T-helper 2 cell (primary cell): ENCODE measurements around the gene SPATA25.
"Not testable (repeated sequence)": the region's sequence is repeated elsewhere in the genome, so short reads cannot be mapped to it uniquely, and the experiment has no call there.

Experiments
- DNase-seq, 5 experiments: peaks; one replicate each; pipeline versions ENCODE4 v3.0.0 to v3.0.0-alpha.2; 2012 to 2022

SPATA25 gene

DNA sequence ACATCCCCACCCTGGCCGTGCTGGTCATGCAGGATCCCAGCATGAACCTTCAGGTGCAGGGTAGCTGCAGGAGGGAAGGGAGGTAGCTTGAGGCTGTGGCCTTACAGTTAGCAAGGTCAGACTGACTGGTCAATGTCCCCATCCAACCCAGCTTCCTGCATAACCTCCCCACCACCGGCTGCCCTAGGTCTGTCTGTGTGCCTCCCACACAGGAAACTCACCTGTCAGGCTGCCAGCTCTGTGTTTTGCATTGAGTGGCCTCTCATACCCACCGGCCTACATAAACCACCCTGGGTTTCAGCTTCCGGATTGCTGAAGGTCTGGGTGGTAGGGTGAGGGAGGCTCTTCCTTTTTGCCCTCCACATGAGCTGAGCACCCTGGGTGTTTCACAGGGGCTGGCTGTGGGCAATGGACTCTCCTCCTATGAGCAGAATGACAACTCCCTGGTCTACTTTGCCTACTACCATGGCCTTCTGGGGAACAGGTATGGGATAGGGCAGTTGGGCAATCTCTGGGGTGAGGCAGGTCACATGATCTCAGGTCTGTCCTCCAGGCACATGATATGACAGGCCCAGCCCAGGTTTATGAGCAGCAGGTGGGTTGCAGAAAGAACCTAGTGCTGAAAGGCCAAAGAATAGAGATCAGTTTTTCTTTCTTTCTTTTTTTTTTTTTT lies 5.5 kb upstream of the SPATA25 start:
- peak in 2 of 5 experiments; percentile 46 to 63 for DNase-seq

DNA sequence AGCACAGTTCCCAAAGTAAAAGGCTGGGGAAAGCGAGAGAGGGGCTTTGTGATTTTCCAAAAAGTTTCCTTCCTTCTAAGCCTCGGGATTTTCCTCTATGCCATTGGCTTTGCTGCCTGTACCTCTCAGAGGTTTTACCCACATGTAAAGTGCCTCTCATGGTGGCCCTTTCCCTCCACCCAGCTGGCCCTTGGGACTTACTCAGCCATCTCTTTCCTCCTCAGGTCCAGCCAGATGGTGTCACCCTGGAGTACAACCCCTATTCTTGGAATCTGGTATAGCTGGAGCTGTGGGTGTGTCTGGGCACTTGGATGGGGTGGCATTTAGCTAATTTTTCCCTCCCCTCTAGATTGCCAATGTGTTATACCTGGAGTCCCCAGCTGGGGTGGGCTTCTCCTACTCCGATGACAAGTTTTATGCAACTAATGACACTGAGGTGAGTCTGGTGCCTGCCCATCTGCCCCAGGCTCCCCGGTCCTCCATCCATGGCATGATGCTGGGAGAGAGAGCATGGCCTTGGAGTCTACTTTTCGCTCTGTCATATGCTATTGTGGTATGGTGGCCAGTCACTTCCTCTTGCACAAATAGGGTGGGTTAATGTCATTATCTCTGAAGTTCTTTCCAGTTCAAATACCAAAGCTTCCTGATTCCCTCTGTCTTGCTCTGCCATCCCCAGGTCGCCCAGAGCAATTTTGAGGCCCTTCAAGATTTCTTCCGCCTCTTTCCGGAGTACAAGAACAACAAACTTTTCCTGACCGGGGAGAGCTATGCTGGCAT lies 4.8 kb upstream of the SPATA25 start:
- no peak for DNase-seq

- peak; percentile 68 to 89 (median 79) for DNase-seq
Measured at GRCh38 chr20:45890985-45891983, 3.9 kb upstream of the SPATA25 start, which contains the start of the genes CTSA and NEURL2. Gene CTSA (plus strand): TSS chr20:45891335. CDS start chr20:45891569, 234 bp downstream. Gene NEURL2 (minus strand): TSS chr20:45891208. CDS start chr20:45890991, 217 bp downstream.

DNA sequence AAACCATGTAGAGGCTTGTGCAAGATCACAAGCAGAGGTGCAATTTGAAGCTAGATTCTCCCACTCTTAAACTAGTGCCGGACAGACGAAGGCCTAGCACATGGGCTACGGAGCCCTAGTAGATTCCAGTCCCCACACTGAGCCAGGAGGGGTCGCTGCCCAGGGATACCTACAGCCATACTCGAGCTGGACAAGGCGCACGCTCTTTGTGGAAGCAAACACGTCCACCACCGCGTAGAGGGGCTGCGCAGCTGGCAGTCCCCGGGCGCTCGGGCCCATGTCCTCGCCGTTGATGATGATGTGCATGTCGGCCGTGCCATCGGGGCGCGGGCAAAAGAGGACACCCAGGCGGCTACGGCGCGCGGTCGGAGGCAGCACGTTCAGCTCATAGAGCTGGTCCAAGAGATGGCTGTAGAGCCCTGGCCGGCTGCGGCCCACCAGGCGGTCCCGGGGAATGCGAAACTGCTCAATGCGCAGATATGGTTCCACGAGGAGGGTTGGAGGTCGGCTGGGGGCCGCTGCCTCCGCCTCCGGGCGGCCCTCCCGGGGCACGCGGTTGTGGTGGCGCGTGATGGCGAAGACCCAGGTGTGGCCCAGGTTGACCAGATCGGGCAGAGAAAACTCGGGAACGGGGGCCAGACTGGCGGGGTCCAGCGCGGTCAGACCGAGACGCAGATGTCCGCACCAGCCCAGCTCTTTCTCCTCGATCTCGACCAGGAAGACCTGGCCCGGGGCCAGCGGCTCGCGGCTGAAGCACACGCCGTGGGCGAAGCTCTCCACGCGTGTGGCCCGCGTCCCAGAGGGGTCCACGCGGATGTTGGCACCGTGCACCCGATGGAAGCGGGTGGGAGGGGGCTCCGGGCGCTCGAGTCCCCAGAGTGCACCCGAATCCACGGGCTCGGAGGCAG lies 2.9 kb upstream of the SPATA25 start:
- no peak for DNase-seq

- no peak for DNase-seq
Measured at GRCh38 chr20:45888681-45889080, 1.3 kb upstream of the SPATA25 start.

GRCh38 chr20:45886590-45887345 lies 654 bp downstream of the SPATA25 start:
- DNase-seq, result no peak

DNA sequence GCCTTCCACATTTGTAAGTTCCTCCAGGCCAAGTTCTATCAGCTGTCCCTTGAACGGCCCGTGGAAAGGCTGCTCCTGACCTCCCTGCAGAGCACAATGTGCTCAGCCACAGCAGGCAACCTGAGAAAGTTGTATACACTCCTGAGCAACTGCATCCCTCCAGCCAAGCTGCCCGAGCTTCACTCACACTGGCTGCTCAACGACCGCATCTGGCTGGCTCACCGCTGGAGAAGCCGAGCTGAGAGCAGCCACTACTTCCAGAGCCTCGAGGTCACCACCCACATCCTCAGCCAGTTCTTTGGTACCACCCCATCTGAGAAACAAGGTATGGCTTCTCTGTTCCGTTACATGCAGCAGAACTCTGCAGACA lies 4.3 kb downstream of the SPATA25 start:
- DNase-seq, result peak in 1 of 5 experiments; percentile 58

DNA sequence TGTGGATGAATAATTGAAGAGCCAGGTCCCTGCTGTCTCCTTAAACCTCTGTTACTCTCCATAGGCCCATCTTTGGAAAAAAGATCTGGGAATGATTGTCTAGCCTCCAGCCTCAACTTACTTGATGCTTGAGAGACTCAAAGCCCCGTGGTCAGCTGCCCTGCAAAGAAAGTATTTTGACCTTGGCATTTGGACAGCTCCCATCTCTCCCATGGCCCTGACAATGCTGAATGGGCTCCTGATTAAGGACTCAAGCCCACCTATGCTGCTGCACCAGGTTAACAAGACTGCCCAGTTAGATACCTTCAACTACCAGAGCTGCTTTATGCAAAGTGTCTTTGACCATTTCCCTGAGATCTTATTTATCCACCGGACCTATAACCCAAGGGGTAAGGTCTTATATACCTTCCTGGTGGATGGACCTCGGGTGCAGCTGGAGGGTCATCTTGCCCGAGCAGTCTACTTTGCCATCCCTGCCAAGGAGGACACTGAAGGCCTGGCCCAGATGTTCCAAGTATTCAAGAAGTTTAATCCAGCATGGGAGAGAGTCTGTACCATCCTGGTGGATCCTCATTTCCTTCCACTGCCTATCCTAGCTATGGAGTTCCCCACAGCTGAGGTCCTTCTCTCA lies 4.8 kb downstream of the SPATA25 start:
- no peak for DNase-seq

DNA sequence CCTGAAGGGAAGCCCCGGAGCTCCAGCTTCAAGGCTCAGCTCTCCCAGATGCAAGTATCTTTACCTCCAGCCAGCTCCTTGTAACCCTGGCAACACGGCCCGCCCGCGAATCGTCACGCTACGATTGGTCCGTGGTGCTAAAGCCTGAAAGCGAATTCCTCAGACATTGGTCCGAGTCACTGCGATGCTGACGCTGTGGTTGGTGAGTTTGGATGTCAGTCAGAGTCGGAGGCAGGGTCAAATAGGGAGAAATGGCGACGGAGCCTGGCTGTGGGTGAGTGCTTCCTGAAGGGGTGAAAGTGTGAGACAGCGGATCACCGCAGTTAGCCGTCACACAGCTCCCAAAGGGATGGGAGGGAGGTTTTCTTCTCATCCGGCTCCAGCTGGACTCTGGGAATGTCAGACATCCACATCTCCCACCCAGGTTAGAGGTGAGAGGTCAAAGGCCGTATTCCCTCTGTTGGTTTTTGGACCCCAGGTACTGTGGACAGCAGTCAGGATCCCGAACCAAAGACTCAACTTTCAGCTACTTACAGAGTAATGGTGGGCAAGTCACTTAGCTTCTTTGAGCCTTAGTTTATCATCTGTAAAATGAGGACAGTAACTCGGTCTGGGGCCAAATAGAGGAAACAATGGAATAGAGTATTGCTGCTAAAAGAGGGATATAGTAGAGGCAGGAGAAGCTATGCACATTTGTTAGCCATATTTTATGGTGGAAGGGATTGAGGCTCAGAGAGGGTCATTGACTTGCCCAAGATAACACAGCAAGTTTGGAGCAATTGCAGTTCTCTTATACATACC lies 6.2 kb downstream of the SPATA25 start, which contains the start of gene ZSWIM1:
Gene ZSWIM1 (plus strand): TSS at position 240 of the 801 bp plus-strand sequence. CDS start 1,366 bp downstream, outside the sequence.
- peak; percentile 91 to 99 (median 97) for DNase-seq

- no peak for DNase-seq
Measured at GRCh38 chr20:45878076-45878761, 9.2 kb downstream of the SPATA25 start.

- DNase-seq, result no peak
Measured at GRCh38 chr20:45874576-45874975, 12.8 kb downstream of the SPATA25 start.

GRCh38 chr20:45874104-45874481 lies 13.3 kb downstream of the SPATA25 start:
- DNase-seq, result not testable (repeated sequence)

- peak in 1 of 5 experiments; percentile 65 for DNase-seq
Measured at GRCh38 chr20:45873409-45874103, 13.9 kb downstream of the SPATA25 start.

- no peak for DNase-seq
Measured at GRCh38 chr20:45872626-45873025, 14.8 kb downstream of the SPATA25 start.

DNA sequence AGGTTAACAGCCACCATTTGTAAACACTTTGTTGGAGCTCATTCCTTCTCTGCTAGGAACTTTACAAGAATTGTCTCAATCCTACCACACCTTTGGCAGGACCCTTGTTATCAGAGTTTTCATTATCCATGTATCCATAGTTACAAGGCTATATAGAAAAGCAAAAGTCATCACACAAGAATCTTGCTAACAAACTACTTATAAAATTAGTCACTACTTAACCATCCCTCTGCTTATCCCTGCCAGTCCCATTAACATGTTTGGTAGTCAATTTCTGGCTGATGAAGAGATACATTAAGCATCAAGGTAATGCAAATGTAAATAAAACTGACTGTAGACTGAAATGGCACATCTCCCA lies 19.6 kb downstream of the SPATA25 start:
- no peak for DNase-seq

GRCh38 chr20:45867136-45867818 lies 20.1 kb downstream of the SPATA25 start:
- no peak for DNase-seq

GRCh38 chr20:45866454-45866853 lies 21.0 kb downstream of the SPATA25 start:
- no peak for DNase-seq
